HG02763 (cell line): ENCODE measurements around the gene AXIN2.
"Not testable (repeated sequence)": the region's sequence is repeated elsewhere in the genome, so short reads cannot be mapped to it uniquely, and the experiment has no call there.

Source experiments
- ATAC-seq: cut with Tn5 transposase; IDR thresholded peaks from one replicate; pipeline ENCODE4 v1.9.1; 2021; ENCODE audit warnings: mild to moderate bottlenecking, moderate library complexity; ENCODE audit not compliant: unreplicated experiment

AXIN2 gene

DNA sequence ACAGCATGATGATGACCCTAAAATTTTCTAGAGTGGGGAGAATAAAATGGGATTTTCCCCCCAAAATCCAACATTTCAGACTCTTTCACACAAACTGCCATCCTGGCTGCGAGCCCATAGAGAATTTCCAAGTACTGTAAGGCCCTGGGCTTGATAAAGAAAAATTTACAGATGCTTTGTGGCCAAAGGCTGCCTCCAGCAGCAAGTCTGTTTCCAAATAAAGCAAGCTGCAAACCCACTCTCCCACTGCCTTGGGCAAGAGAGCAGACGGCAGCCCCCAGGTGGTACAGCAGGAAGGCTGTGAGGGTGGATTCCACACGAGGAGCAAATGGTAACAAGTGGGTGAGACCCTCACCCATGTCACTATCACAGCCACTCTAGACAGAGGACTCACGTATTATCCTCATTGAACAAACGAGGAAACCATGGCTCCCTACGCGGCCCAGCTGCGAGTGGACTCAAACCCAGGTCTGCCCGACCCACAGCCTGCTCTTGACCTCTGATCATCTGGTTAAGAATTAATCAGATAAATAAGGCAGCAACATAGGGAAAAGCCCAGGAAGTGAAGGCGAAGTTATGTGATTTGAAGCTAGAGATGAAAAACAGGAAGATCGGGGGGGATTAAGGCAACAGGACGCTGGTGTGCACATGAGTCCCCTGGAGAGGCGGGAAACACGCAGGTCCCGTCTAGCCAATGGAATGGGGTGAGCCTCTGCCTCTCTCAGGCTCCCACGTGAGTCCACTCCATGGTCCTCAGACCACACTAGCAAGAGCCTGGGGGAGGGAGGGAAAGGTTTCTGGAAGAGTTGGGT, 37.4 kb downstream of the AXIN2 start:
- ATAC-seq = no peak

DNA sequence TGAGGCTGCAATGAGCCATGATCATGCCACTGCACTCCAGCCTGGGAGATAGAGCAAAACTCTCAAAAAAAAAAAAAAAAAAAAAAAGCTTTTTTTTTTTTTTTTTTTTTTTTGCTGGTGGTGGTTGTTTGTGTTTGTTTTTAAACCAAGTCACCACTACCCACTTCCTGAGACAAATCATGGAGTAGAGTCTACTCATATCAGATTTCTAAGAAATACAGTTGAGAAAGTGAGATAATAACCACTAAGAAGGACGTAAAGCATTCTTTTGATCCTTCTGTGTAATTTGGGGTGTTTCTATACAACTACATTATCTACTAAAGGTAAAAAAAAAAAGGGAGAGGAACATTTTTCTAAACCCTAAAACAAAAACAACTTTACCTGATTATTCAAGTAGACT, 38.0 kb downstream of the AXIN2 start:
- no peak for ATAC-seq

DNA sequence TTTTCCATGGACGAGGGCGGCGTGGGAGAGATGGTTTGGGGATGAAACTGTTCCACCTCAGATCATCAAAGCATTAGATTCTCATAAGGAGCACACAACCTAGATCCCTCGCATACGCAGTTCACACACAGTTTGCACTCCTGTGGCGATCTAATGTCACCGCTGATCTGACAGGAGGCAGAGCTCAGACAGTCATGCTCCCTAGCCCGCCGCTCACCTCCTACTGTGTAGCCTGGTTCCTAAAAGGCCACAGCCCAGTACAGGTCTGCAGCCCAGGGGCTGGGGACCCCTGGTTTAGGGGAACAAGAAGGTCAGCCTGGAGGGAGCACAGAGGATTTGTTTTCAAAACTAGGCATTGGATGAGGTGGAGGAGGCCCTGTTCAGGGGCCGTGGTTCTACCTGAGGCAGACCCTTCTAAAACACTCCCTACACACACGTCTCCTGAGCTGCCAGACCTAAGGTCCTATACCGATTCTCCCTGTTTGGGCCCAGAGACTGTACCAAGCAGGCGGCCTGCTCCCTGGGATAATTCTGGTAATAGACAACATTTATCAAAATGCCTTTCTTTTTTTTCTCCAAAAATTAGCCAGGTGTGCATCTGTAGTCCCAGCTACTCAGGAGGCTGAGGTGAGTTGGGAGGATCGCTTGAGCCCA, 38.6 kb downstream of the AXIN2 start:
- no peak for ATAC-seq

DNA sequence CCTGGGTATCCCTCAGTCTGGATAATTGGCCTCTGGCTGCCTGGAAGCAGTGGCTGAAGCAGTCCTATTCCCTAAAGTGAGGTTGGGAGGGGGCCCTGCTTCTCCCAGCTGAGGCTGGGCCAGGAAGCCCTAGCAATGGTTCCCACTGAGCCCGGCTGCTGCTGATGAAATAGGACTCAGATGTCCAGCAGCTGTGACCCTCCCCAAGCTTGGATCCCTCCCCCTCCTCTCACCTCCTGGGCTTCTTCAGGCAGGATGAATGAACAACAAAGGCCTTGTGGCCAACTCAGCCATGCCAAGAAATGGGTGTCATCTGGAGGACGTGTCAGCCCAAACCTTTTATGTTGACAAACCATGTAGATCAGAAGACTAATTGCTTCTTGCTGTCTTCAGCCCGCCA, 42.0 kb downstream of the AXIN2 start:
- no peak for ATAC-seq

DNA sequence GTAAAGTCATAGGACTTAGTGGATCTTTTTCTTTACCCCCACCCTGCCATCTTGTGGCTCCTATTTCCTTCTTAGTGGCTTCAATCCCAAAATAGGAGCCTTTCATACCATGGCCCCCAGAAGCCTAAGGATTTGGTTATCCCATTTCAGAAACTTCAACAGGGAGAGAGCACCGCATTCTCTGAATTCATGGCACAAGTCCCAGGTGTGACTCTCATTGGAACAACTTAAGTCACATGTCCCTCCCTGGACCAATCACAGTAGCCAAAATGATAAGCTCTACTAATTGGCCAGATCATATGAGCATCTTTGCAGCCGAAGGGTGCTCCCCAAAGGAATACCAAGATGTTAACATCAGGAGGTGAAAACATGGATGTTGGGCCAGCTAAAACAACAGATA, 43.2 kb downstream of the AXIN2 start:
- ATAC-seq = no peak

DNA sequence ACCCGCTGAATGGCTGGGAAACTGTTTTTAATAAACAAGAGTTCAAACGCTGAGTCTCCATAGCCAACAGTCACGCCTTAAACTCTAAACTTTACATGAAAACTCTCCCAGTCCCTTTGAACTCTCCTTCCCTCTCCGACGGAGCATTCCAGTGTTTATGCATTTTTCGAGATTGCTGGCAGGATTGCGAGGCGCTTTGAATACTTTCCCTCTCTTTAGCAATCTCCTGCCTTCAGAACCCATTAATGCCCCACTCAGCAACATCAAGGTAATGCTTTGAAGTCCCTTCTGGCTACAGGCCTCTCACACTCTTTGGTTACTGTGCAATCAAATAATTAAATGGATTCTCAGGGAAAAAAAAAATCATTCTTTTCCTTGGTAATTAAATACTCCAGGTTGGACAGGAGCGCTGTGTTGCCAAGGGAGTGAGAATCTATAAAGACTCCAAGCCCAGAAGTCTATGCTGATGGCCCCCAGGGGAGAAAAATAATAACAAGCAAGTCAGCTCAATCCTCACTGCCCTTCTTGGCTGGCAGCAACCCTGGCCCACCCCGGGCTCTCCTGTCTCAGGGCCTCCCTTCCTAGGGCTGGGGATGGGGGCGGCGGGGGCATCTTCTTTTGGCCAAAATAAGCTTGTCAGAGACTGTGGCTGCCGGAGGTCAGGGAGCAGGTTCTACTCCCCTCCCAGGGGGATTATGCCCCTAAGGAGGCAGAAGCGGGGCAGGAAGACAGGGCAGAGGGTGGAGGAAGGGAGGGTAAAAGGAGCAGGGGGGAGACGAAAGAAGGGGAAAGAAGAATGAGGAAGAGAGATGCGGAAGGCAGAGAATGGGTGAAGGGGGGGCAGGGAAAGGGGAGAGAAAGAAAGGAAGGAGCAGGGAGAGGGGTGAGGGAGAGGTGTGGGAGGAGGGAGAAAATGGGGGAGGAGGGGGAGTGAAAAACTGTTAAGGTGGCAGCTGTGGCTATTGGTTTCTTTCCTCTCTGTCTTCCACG, 45.2 kb downstream of the AXIN2 start:
- ATAC-seq = no peak

DNA sequence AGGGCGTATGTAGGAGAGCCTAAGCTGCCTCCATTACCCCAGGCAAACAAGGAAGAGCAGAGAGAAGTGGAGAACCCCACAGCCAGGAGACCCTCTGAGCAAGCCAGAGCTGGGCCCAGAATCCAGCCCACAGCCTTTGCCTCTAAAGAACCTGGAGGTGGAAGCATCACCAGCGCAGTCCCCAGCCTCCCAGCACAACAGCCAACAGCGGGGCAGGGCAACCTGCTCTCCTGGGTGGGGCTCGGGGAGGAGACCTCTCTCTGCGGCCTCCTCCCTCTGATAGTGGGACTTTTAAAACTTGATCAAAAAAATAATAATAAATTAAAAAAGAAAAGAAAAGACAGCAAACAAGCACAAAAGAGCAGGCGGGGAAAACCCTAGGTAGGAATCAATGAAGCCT, 45.9 kb downstream of the AXIN2 start:
- ATAC-seq = no peak

DNA sequence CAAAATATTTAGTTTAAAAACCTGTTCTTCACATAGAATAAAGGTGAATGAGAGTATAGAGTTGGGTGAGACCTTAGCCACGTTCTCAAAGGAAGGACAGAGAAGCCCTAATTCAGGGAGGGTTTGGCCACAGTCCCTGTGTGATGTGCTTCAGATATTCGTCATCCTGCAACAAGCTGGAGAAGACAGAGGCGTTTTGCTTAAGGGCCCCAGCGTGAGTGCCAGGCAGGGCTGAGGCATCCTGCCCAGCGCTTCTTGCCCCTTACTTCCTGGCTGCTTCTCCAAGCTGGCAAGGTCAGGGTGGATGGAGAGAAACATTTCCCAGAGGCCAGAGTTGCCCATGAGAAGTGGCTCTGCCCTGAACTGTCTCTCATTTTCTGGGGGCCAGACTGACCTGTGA, 46.9 kb downstream of the AXIN2 start:
- no peak for ATAC-seq

DNA sequence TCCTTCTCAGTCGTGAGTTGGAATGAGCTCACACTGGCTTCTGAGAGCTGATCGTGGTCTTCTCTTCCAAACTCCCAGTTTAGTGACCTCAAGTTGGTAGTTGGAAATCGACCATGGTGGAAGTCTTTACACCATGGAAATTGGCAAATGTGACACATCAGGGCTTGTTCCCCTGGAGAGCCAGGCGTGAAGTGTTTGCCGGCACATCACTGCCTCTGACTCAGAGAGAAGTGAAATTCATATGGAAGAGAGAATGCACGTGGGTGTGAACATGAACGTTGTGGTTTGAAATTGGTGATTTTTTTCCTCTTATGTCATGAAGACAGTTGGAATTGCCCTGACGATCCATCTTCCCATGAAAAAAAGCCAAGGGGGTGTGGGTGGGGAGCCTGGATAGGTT, 47.4 kb downstream of the AXIN2 start:
- no peak for ATAC-seq

DNA sequence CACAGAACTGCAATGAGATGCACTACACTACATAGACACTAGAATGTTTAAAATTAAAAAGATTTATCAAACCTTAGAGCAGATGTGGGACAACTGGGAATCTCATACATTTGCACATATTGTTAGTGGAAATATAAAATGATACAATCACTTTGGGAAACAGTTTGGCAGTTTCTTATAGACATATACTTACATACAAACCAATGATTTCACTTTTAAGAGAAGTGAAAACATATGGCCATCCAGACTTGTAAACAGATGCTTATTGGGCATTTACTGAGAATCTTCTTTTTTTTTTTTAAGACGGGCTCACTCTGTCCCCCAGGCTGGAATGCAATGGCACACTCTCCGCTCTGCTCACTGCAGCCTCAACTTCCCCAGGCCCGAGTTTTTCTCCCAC, 50.1 kb downstream of the AXIN2 start:
- ATAC-seq = no peak

DNA sequence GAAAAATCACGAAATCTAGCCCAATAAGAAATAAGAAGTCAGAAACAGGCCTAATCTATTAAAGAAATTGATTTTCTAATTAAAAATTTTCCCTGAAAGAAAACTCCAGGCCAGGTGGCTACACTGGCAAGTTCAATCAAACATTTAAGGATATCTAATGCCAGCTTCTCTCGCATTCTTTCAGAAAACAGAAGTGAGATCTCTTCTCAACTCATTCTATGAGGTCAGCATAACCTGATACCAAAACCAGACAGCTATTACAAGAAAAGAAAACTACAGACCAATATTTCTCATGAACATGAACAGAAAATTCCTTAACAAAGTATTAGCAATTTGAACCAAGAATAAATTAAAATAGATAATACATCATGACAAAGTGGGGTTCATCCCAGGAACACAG, 52.4 kb downstream of the AXIN2 start:
- ATAC-seq = no peak

DNA sequence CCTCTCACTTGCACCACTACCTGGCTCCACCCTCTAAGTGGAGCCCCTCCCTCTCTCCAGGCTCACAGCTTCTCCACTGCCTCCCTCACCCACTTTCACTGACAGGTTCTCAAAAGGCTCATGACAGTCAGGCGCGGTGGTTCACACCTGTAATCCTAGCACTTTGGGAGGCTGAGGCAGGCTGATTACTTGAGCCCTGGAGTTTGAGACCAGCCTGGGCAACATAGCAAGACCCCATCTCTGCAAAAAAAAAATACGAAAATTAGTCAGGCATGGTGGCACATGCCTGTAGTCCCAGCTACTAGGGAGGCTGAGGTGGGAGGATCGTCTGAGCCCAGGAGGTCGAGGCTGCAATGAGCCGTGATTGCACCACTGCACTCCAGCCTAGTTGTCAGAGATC, 56.8 kb downstream of the AXIN2 start:
- ATAC-seq = not testable (repeated sequence)

DNA sequence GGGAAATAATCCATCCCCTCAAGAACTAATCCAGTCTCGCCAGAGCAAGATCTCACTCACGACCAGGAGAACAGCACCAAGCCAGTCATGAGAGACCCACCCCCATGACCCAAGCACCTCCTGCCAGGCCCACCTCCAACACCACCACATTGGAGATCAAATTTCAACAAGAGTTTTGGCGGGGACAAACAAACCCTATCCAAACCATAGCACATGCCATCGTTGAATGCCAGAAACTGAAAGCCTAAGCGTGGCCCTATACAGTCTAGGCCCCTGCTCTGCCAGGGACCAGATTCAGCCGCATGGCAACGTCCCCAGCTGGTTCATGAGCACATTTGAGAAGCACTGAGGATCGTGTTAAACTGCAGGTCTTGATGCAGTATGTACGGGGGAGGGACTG, 57.3 kb downstream of the AXIN2 start:
- no peak for ATAC-seq

DNA sequence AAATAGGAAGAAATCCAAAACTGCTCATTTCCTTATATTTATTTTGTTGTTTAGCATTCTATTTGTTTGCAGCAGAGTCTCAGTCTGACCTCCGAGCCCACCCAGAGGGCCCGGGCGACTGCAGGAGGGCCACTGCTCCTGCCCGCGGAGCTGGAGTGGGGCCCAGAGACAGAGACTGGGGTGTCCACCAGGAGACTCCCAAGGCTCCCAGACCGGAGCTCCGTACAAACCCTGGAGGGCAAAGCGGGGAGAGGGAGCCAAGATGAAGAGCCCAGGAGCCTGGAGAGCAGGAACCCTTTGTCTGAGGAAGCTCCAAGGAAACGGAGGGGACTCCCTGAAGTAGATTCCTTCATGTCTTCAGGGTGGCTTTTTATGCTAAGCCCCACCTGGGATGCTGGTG, 57.9 kb downstream of the AXIN2 start:
- no peak for ATAC-seq

DNA sequence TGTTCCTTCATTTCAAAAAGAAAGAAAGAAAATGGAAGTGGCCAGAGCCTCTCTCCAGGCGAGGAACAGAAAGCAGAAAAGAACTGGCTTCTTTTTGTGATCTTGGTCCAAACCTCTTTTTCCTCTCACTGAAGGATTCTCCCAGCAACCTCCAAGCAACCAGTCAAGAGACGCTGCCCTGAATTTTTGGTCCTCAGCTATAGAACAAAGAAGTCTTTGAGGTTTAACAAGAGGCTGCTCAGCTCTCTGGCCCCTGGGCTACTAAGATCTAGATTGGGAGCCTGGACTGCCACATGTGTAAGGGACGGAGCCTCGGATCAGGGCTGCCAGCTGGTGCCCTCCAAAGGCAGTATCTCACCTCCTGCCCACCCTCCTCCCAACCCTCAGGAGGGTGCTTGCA, 62.6 kb downstream of the AXIN2 start:
- no peak for ATAC-seq

DNA sequence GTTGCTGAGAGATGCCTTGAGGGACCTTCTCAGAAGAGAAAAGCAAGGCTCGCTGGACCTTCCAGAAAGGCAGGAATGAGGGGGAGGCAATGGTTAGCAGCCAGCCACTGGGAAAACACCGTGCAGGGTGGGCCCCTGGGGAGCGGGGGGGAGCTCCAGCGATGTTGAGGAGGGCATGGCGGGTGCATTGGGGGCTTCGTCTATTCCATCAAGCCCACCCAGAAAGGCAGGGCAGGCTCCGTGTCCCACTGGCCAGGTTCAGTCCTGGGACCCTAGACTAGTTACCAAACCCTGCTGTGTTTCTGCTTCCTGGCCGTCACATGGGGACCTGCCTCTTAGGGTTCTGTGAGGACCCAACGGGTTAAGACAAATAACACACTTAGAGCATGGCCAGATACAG, 64.6 kb downstream of the AXIN2 start:
- no peak for ATAC-seq

DNA sequence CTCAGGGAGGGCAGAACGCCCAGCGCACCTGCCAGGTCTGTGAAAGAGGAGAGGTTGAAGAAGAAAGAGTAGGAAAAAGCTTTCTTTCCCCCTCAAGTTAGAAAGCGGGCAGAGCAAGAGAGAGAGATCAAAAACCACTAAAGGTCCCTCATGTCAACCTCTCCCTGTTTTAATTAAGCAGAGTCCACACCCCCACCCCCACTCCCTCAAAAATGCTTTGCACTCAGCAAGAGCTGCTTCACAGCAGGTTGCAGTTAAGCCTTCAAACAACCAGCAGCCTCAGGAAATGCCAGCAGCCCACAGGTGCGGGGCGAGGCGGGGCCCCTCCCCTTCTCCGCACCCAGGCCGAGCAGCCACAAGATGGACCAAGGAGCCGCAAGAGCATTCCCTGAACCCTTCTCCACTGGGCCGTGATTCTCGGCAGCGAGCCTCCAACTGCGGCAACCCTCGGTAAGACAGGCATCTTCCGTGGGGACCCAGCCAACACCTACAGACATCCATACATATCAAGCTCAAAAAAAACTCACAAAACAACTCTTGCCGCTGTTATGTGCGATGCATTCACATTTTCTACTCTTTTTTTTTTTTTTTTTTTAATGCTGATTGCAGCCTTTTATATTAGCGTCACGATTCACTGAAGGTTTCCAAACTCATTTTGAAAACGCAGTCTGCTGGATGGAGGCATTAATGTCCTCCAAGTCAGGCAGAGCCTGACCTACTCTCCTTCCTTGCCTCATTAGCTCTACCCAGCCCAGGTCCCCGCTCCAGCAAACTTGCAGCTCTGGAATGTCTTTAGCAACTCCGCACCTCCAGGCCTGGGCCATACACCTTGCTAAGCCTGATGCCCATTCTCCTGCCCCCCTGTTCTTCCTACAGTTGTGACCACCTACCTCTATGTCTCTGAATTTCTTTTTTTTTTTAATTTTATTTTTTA, 66.1 kb downstream of the AXIN2 start:
- no peak for ATAC-seq

DNA sequence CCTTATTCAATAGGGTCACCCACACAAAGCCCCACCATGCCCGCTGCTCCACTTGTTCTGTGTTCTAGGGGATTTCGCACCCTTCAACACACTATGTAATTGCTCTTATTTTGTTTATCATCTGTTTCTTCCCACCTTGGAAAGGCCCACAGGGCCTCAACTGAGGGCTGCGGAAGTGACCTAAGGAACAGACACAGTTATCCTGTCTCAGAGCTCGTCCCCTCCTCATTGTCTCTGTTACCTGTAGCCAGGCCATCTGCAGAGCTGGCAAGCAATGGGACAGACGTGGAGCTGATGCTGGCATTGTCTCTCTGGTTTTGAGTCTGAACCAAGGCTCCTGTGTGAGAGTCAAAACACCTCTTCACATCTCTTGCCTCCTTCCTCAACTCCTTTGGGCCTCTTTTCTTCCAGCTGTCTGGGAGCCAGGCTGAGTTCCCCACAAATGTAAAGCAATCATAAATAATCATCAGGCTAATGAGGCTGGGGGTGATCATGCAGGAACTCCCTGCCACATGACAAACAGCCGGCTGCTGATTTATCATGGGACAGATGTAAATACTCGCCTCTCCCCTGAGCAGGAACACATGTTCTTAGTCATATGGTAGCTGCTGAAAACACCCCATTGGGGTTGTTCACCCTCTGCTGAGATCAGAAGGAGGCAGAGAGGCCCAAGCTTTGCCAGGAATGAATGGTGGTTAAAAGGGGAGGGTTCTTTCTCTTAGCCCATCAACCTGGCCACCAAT, 71.9 kb downstream of the AXIN2 start:
- ATAC-seq = no peak

DNA sequence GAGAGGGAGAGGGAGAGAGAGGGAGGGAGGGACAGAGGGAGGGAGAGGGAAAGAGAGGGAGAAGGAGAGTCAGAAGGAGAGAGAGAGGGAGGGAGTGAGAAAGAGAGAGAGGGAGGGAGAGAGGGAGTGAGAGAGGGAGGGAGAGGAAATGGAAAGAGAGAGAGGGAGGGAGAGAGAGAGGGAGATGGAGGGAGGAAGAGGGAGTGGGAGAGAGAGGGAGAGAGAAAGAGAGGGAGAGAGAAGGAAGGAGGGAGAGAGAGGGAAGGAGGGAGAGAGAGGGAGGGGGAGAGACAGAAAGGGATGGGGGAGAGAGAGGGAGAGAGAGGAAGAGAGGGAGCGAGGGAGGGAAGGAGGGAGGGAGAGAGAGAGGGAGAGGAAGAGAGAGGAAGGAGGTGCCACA, 72.8 kb downstream of the AXIN2 start:
- ATAC-seq = no peak

DNA sequence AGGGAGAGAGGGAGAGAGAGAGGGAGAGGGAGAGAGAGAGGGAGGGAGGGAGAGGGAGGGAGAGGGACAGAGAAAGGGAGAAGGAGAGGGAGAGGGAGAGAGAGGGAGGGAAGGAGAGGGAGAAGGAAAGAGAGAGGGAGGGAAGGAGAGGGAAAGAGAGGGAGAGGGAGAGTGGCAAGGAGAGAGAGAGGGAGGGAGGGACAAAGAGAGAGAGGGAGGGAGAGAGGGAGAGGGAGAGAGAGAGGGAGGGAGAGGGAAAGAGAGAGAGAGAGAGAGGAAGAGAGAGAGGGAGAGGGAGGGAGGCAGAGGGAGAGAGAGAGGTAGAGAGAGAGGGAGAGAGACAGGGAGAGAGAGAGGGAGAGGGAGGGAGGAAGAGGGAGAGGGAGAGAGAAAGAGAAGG, 73.5 kb downstream of the AXIN2 start:
- no peak for ATAC-seq
